OCI-LY3 (cell line): ENCODE results near the gene OLA1.

Source experiments
- EZH2phosphoT487 ChIP-seq: fragments of 200-600 bp; shearing (Covaris generic); IDR thresholded peaks from 2 replicates; pipeline ENCODE4 v1.6.1; 2018; ENCODE audit warnings: antibody characterized with exemption, mixed run types, low read depth
- TF ChIP-seq, protein P1 (sequence below): fragments of 200-600, 300-600 bp; sonication (generic); IDR thresholded peaks from 2 replicates; pipeline ENCODE4 v1.5.1; 2014; ENCODE audit warnings: antibody characterized with exemption, low read length, low read depth

DNA sequence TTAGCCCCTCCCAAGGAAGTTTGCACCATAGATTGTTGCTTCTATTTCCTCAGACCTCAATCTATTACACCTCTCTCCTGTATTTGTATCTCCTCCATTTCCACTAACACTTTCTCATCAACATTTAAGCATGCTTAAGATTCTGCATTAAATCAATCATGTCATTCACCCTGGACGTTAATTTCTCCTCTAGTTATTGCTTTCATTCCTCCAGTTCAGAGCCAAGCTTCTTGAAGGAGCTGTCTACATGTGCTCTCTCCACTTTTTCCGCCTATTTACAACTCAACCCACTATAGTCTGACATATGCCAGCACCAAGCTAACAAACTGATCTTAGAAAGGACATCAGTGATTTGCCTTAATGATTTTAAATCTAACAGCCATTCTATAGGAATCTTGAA is 99.5 kb downstream of the OLA1 start:
- TF ChIP-seq, protein P1, sequence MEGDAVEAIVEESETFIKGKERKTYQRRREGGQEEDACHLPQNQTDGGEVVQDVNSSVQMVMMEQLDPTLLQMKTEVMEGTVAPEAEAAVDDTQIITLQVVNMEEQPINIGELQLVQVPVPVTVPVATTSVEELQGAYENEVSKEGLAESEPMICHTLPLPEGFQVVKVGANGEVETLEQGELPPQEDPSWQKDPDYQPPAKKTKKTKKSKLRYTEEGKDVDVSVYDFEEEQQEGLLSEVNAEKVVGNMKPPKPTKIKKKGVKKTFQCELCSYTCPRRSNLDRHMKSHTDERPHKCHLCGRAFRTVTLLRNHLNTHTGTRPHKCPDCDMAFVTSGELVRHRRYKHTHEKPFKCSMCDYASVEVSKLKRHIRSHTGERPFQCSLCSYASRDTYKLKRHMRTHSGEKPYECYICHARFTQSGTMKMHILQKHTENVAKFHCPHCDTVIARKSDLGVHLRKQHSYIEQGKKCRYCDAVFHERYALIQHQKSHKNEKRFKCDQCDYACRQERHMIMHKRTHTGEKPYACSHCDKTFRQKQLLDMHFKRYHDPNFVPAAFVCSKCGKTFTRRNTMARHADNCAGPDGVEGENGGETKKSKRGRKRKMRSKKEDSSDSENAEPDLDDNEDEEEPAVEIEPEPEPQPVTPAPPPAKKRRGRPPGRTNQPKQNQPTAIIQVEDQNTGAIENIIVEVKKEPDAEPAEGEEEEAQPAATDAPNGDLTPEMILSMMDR: no peak
- no peak for TF ChIP-seq EZH2phosphoT487
